Endothelial cell (in vitro differentiated cells): ENCODE data around the gene CDK5. TPM values are rescaled to one million over a fixed set of nuclear protein-coding genes. Genes with fewer than 3 reads are reported as not detected.

ENCODE experiments used
- DNase-seq: peaks from one replicate; pipeline ENCODE4 v3.0.0; 2021; ENCODE audit warnings: low spot score
- H3K27ac Mint-ChIP-seq: one replicate; pipeline ENCODE4 v1.8.0; 2021; ENCODE audit warnings: mixed read lengths, inconsistent platforms; ENCODE audit not compliant: unreplicated experiment
- H3K27me3 Mint-ChIP-seq: one replicate; pipeline ENCODE4 v1.8.0; 2021; ENCODE audit warnings: mild to moderate bottlenecking, moderate library complexity, mixed read lengths, inconsistent platforms; ENCODE audit not compliant: unreplicated experiment
- H3K36me3 Mint-ChIP-seq: one replicate; pipeline ENCODE4 v1.8.0; 2021; ENCODE audit warnings: mild to moderate bottlenecking, low read depth, mixed read lengths, inconsistent platforms; ENCODE audit not compliant: unreplicated experiment
- H3K4me1 Mint-ChIP-seq: one replicate; pipeline ENCODE4 v1.8.0; 2021; ENCODE audit warnings: mild to moderate bottlenecking, mixed read lengths, inconsistent platforms; ENCODE audit not compliant: unreplicated experiment
- H3K4me3 Mint-ChIP-seq: one replicate; pipeline ENCODE4 v1.8.0; 2021; ENCODE audit warnings: mild to moderate bottlenecking, mixed read lengths, inconsistent platforms; ENCODE audit not compliant: unreplicated experiment
- H3K9me3 Mint-ChIP-seq: one replicate; pipeline ENCODE4 v1.8.0; 2021; ENCODE audit warnings: mixed read lengths, inconsistent platforms; ENCODE audit not compliant: unreplicated experiment
- CTCF ChIP-seq: fragments of 200-600 bp; sonication (generic); IDR thresholded peaks from one replicate; pipeline ENCODE4 v1.5.0; 2021; ENCODE audit warnings: antibody characterized with exemption; ENCODE audit not compliant: unreplicated experiment
- total RNA-seq: library from RNA; stranded (reverse); fragmentation: NEBNext Ultra II Directional; extraction: Animal tissue kit (Norgen Biotek cat#: 25700); gene quantifications from one replicate; pipeline ENCODE4 v1.2.1, GENCODE V29; 2021; ENCODE audit not compliant: unreplicated experiment

The CDK5 gene
- total RNA-seq, 1 donor from 2014 or later: 26.7 TPM

- DNase-seq: no peak
- H3K9me3 Mint-ChIP-seq: no peaks in the 10 kb centered on the region
- no peak overlapping the region for H3K27ac Mint-ChIP-seq
- no peak for TF ChIP-seq CTCF
- H3K27me3 Mint-ChIP-seq: peaks cover 18% of the 10 kb centered on the region
- H3K4me3 Mint-ChIP-seq: no peak overlapping the region
- peaks cover 12% of the 10 kb centered on the region for H3K4me1 Mint-ChIP-seq
- peaks cover 21% of the 10 kb centered on the region for H3K36me3 Mint-ChIP-seq
Observed at GRCh38 chr7:151074817-151075661, 17.3 kb upstream of the CDK5 start.

GRCh38 chr7:151073990-151074389 lies 16.3 kb upstream of the CDK5 start:
- peaks cover 13% of the 10 kb centered on the region for H3K27me3 Mint-ChIP-seq
- peaks cover 5% of the 10 kb centered on the region for H3K4me1 Mint-ChIP-seq
- no peak for TF ChIP-seq CTCF
- no peaks in the 10 kb centered on the region for H3K9me3 Mint-ChIP-seq
- no peak overlapping the region for H3K4me3 Mint-ChIP-seq
- peaks cover 23% of the 10 kb centered on the region for H3K36me3 Mint-ChIP-seq
- no peak for DNase-seq
- no peak overlapping the region for H3K27ac Mint-ChIP-seq

GRCh38 chr7:151071032-151071866 lies 13.6 kb upstream of the CDK5 start:
- H3K4me1 Mint-ChIP-seq: no peaks in the 10 kb centered on the region
- no peak for DNase-seq
- peaks cover 8% of the 10 kb centered on the region for H3K27me3 Mint-ChIP-seq
- no peak overlapping the region for H3K27ac Mint-ChIP-seq
- H3K4me3 Mint-ChIP-seq: no peak overlapping the region
- H3K36me3 Mint-ChIP-seq: peaks cover 27% of the 10 kb centered on the region
- TF ChIP-seq CTCF: no peak
- no peaks in the 10 kb centered on the region for H3K9me3 Mint-ChIP-seq

GRCh38 chr7:151070574-151070960 lies 12.9 kb upstream of the CDK5 start:
- TF ChIP-seq CTCF: no peak
- Mint-ChIP-seq H3K9me3 (no peaks in the 10 kb centered on the region), H3K27ac (no peak overlapping the region)

More at GRCh38 chr7:151070574-151070960, 12.9 kb upstream of the CDK5 start:
- Mint-ChIP-seq H3K4me1 (no peaks in the 10 kb centered on the region), H3K4me3 (no peak overlapping the region), H3K36me3 (peaks cover 21% of the 10 kb centered on the region), H3K27me3 (peaks cover 7% of the 10 kb centered on the region)
- no peak for DNase-seq
